Lung (tissue), 12 donors: ENCODE measurements around the gene DNASE1L2. TPM values are rescaled to one million over a fixed set of nuclear protein-coding genes. Genes with fewer than 3 reads are reported as not detected.

Source experiments
- ATAC-seq: fragments of 200-7000 bp; cut with Tn5 transposase; one replicate; pipeline ENCODE4 v1.9.1; 2020; ENCODE audit warnings: moderate number of reproducible peaks; ENCODE audit not compliant: insufficient read depth, low FRiP score
- DNase-seq, 3 donors: peaks; one replicate each; pipeline ENCODE4 v3.0.0-alpha.2; 2013 to 2017
- H3K27ac ChIP-seq, 2 donors: one replicate each; pipeline ENCODE4 v1.5.1; 2013; ENCODE audit warnings: mild to moderate bottlenecking in 2 of 2, moderate library complexity in 2 of 2, control low read depth in 1 of 2, inconsistent platforms in 1 of 2, low read depth in 1 of 2, low read length in 1 of 2
- H3K27me3 ChIP-seq, 3 donors: one replicate each; pipeline ENCODE4 v1.5.1; 2013; ENCODE audit warnings: low read length in 2 of 3; ENCODE audit not compliant: control insufficient read depth in 3 of 3, insufficient read depth in 3 of 3
- H3K36me3 ChIP-seq, 4 donors: one replicate each; pipeline ENCODE4 v1.5.1; 2013; ENCODE audit warnings: low read length in 4 of 4, mild to moderate bottlenecking in 1 of 4, moderate library complexity in 1 of 4; ENCODE audit not compliant: control insufficient read depth in 4 of 4, insufficient read depth in 4 of 4
- H3K4me1 ChIP-seq, 5 donors: one replicate each; pipeline ENCODE4 v1.5.1; 2013; ENCODE audit warnings: low read length in 5 of 5, mild to moderate bottlenecking in 2 of 5, moderate library complexity in 1 of 5; ENCODE audit not compliant: control insufficient read depth in 5 of 5, insufficient read depth in 5 of 5
- H3K4me3 ChIP-seq: one replicate; pipeline ENCODE4 v1.5.1; 2013; ENCODE audit warnings: mild to moderate bottlenecking, control low read depth, moderate library complexity
- H3K9ac ChIP-seq, 2 donors: one replicate each; pipeline ENCODE4 v1.5.1; 2013; ENCODE audit warnings: low read length in 2 of 2, control low read depth in 1 of 2; ENCODE audit not compliant: insufficient read depth in 1 of 2
- H3K9me3 ChIP-seq, 4 donors: one replicate each; pipeline ENCODE4 v1.5.1; 2013; ENCODE audit warnings: low read length in 3 of 4, mild to moderate bottlenecking in 1 of 4, moderate library complexity in 1 of 4; ENCODE audit not compliant: control insufficient read depth in 4 of 4, insufficient read depth in 3 of 4
- WGBS, 2 donors: extraction: QIAGEN DNeasy Blood & Tissue Kit; methylation state at CpG; one replicate each; pipeline ENCODE4 v1.1.7; 2013; 5-methylcytosine and 5-hydroxymethylcytosine counted together
- polyA plus RNA-seq, 2 donors: library from polyadenylated mRNA; stranded (reverse); fragments of 200-250 nt; gene quantifications; one replicate each; pipeline ENCODE4 v1.2.1, GENCODE V29; 2013
- total RNA-seq, 2 donors: library from RNA; depleted of rRNA in 1 of 2; stranded (reverse); fragments of >200 nt in 1 of 2; gene quantifications; one replicate each; pipeline ENCODE4 v1.2.1, GENCODE V29; 2014 to 2021
- TF ChIP-seq, protein P1 (sequence below): IDR thresholded peaks from 2 replicates; pipeline ENCODE4 v1.5.1; 2012; ENCODE audit warnings: mild to moderate bottlenecking; ENCODE audit errors: control extremely low read depth, extremely low read depth
- donor health status: control.
- donor health status: control.
- donor health status: Bipolar disorder and iron deficiency.
- donor health status: healthy.
- donor health status: DM: yes; HTN: yes; CAD: no.

DNASE1L2 gene
- total and polyA plus RNA-seq, 4 donors: 0.65 to 1.0 (median 0.70) TPM

DNA sequence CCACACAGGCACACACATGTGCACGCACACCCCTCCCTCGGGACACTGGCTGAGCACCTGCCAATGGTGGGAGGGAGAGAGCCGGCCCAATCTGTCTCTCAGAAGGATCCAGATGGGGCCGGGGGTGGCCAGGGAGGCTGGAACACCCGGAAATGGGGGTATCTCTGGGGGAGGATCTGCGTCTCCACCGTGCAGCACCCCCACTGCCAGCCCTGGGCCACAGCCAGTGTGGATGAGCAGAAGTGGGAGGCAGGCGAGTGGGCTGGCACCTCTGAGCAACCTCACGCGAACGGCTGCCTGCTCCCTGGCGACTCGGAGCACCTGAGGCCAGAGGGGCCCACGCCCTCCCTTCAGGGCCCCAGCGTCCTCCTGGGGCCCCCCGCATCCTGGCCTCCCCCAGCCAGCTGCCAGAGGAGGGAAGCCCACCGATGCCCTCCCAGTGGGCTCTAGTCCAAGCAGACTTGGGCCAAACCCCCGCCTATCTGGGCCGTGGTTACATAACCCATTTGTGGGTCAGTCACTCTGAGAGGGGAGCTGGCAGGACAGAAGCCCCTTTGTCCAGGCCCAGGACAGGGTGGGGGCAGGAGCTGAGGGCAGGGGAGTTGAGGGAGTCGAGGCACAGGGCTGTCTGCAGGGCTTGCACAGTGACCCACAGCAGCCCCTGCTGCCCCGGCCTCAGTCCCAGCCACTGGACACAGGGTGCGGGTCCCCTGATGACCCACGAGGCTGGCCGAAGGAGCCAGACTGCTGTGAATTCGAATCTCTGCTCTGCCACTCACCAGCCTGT is 45.4 kb upstream of the DNASE1L2 start:
- peaks cover 0 to 22% (median 7%) of the 10 kb centered on the region in 3 donors for H3K27me3 ChIP-seq
- TF ChIP-seq, protein P1, sequence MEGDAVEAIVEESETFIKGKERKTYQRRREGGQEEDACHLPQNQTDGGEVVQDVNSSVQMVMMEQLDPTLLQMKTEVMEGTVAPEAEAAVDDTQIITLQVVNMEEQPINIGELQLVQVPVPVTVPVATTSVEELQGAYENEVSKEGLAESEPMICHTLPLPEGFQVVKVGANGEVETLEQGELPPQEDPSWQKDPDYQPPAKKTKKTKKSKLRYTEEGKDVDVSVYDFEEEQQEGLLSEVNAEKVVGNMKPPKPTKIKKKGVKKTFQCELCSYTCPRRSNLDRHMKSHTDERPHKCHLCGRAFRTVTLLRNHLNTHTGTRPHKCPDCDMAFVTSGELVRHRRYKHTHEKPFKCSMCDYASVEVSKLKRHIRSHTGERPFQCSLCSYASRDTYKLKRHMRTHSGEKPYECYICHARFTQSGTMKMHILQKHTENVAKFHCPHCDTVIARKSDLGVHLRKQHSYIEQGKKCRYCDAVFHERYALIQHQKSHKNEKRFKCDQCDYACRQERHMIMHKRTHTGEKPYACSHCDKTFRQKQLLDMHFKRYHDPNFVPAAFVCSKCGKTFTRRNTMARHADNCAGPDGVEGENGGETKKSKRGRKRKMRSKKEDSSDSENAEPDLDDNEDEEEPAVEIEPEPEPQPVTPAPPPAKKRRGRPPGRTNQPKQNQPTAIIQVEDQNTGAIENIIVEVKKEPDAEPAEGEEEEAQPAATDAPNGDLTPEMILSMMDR: no peak
- ATAC-seq (no peak), DNase-seq (no peak)
- H3K4me1 ChIP-seq: peaks cover 0 to 8% (median 3%) of the 10 kb centered on the region in 5 donors
- no peak overlapping the region for H3K9ac ChIP-seq
- WGBS, 2 donors: 83 to 88% methylated on average over 25 of the region's 25 CpGs
- no peaks in the 10 kb centered on the region for H3K9me3 ChIP-seq
- no peak overlapping the region for H3K4me3 ChIP-seq
- no peaks in the 10 kb centered on the region for H3K36me3 ChIP-seq
- H3K27ac ChIP-seq: no peak overlapping the region

- no peak for ATAC-seq
- TF ChIP-seq, protein P1: no peak
- WGBS, 2 donors: 88 to 92% methylated on average over 11 of the region's 11 CpGs
- H3K36me3 ChIP-seq: no peaks in the 10 kb centered on the region
- peaks cover 0 to 22% (median 7%) of the 10 kb centered on the region in 3 donors for H3K27me3 ChIP-seq
- no peak overlapping the region for H3K4me3 ChIP-seq
- no peak overlapping the region for H3K27ac ChIP-seq
- no peaks in the 10 kb centered on the region for H3K9me3 ChIP-seq
- H3K4me1 ChIP-seq: peaks cover 0 to 8% (median 4%) of the 10 kb centered on the region in 5 donors
- no peak for DNase-seq
- no peak overlapping the region for H3K9ac ChIP-seq
Observed at GRCh38 chr16:2191446-2191706, 44.9 kb upstream of the DNASE1L2 start.

- DNase-seq (peak in 1 of 3 donors; percentile 28), ATAC-seq (no peak)
- Histone ChIP-seq H3K9me3 (no peaks in the 10 kb centered on the region), H3K27ac (no peak overlapping the region), H3K27me3 (peaks cover 0 to 43% (median 21%) of the 10 kb centered on the region in 3 donors), H3K4me3 (no peak overlapping the region), H3K4me1 (peaks cover 0 to 8% (median 4%) of the 10 kb centered on the region in 5 donors), H3K36me3 (no peaks in the 10 kb centered on the region), H3K9ac (no peak overlapping the region)
- 67 to 75% methylated on average over 16 of the region's 16 CpGs for WGBS, 2 donors
- TF ChIP-seq, protein P1: no peak
Observed at GRCh38 chr16:2194166-2194834, 41.9 kb upstream of the DNASE1L2 start.
